HepG2 (cell line): ENCODE measurements around the gene LGR6. TPM values are rescaled to one million over a fixed set of nuclear protein-coding genes. Genes with fewer than 3 reads are reported as not detected.
"Not testable (repeated sequence)": the region's sequence is repeated elsewhere in the genome, so short reads cannot be mapped to it uniquely, and the experiment has no call there.

Source experiments
- ATAC-seq: fragments of 200-7000 bp; cut with Tn5 transposase; 3 replicates; pipeline ENCODE4 v1.9.1; 2020; ENCODE audit warnings: mild to moderate bottlenecking, moderate library complexity
- BruUV-seq: library from RNA; stranded (reverse); fragments of 400-500 nt; replicated peaks from 2 replicates; lab custom pipeline; 2021; lab: Mats Ljungman, UMichigan
- CTCF ChIA-PET: fragments of 300-600 bp; formaldehyde crosslinking; extraction: SDS; loops from one replicate; lab custom pipeline; 2021; ENCODE audit warnings: low total read pairs, inconsistent platforms, low intra/inter-chr PET ratio; lab: Yijun Ruan, JAX
- POLR2A ChIA-PET: fragments of 350-600 bp; sonication (Branson Sonifier 250); formaldehyde crosslinking; loops from one replicate; lab custom pipeline; 2020; ENCODE audit warnings: antibody characterized with exemption, inconsistent platforms; lab: Yijun Ruan, JAX
- DNase-seq: peaks from one replicate; pipeline ENCODE4 v3.0.0-alpha.2; 2015; ENCODE audit warnings: low spot score
- FAIRE-seq: peaks from 3 replicates; lab custom pipeline; 2011; peaks lifted over from hg19 to GRCh38; lab: Jason Lieb, UNC
- H2AFZ ChIP-seq: one replicate; pipeline ENCODE4 v1.6.1; 2011; ENCODE audit warnings: low read length, inconsistent platforms
- H3K27ac ChIP-seq: fragments of 300-600 bp; 3 replicates; pipeline ENCODE4 v1.8.0; 2011; ENCODE audit warnings: mixed run types, mild to moderate bottlenecking, mixed read lengths, low read length, inconsistent platforms; ENCODE audit not compliant: insufficient read depth; ENCODE audit errors: extremely low read length
- H3K27me3 ChIP-seq, 2 experiments: fragments of 200-600 bp in 1 of 2; 2 replicates in 1 of 2; 3 replicates in 1 of 2; pipeline versions ENCODE4 v1.6.0 to v1.8.0; 2011; ENCODE audit warnings: low read length in 2 of 2, mild to moderate bottlenecking in 2 of 2, moderate library complexity in 2 of 2, inconsistent platforms in 1 of 2; ENCODE audit not compliant: insufficient read depth in 2 of 2, control insufficient read depth in 1 of 2
- H3K36me3 ChIP-seq, 2 experiments: fragments of 200-600 bp in 1 of 2; replicated peaks in 1 of 2; 2 replicates in 1 of 2; 3 replicates in 1 of 2; pipeline versions ENCODE4 v1.5.1 to v1.8.0; 2011; ENCODE audit warnings: low read length in 2 of 2, inconsistent platforms in 1 of 2; ENCODE audit not compliant: insufficient read depth in 2 of 2, control insufficient read depth in 1 of 2
- H3K4me1 ChIP-seq: 2 replicates; pipeline ENCODE4 v1.5.1; 2012; ENCODE audit warnings: low read length, inconsistent platforms; ENCODE audit not compliant: insufficient read depth
- H3K4me2 ChIP-seq: 2 replicates; pipeline ENCODE4 v1.6.0; 2011; ENCODE audit warnings: low read depth, low read length, inconsistent platforms
- H3K4me3 ChIP-seq, 3 experiments: fragments of 200-600 bp in 1 of 3; sonication (generic), shearing (Covaris generic) in 1 of 3; replicated peaks in 1 of 3; 2 replicates each; pipeline ENCODE4 v1.5.1; 2011 to 2016; ENCODE audit warnings: low read length in 3 of 3, inconsistent platforms in 2 of 3, low read depth in 2 of 3, mild to moderate bottlenecking in 2 of 3, control low read depth in 1 of 3, mixed read lengths in 1 of 3; ENCODE audit not compliant: insufficient read depth in 1 of 3
- H3K79me2 ChIP-seq: one replicate; pipeline ENCODE4 v1.6.1; 2011; ENCODE audit warnings: low read length, inconsistent platforms; ENCODE audit not compliant: insufficient read depth
- H3K9ac ChIP-seq: 2 replicates; pipeline ENCODE4 v1.6.0; 2011; ENCODE audit warnings: mild to moderate bottlenecking, low read depth, low read length, inconsistent platforms; ENCODE audit not compliant: insufficient read depth
- H3K9me3 ChIP-seq: 2 replicates; pipeline ENCODE4 v1.5.1; 2012; ENCODE audit warnings: mild to moderate bottlenecking, low read length
- H4K20me1 ChIP-seq: 2 replicates; pipeline ENCODE4 v1.6.0; 2011; ENCODE audit warnings: inconsistent platforms, mild to moderate bottlenecking, low read length, moderate library complexity; ENCODE audit not compliant: insufficient read depth
- CAMTA2 ChIP-seq: sonication (generic); formaldehyde crosslinking; IDR thresholded peaks from 2 replicates; pipeline ENCODE4 v1.4.0; 2020; ENCODE audit warnings: mild to moderate bottlenecking, missing genetic modification reagents, borderline replicate concordance
- HOXA5 ChIP-seq: sonication (generic); formaldehyde crosslinking; IDR thresholded peaks from 2 replicates; pipeline ENCODE4 v1.4.0; 2020; ENCODE audit warnings: missing genetic modification reagents
- PHB2 ChIP-seq: fragments of 450-650 bp; IDR thresholded peaks from 2 replicates; pipeline ENCODE4 v1.6.1; 2018; ENCODE audit not compliant: partially characterized antibody
- SSRP1 ChIP-seq: IDR thresholded peaks from 2 replicates; pipeline ENCODE4 v1.6.1; 2016; ENCODE audit warnings: control low read depth
- ZNF501 ChIP-seq: sonication (generic); formaldehyde crosslinking; IDR thresholded peaks from 2 replicates; pipeline ENCODE4 v1.5.1; 2020; ENCODE audit warnings: mild to moderate bottlenecking, moderate library complexity, missing genetic modification reagents
- ZNF564 ChIP-seq: sonication (generic); formaldehyde crosslinking; IDR thresholded peaks from 2 replicates; pipeline ENCODE4 v1.8.1; 2023; ENCODE audit warnings: mild to moderate bottlenecking, missing genetic modification reagents
- WGBS: methylation state at CpG from one replicate; pipeline ENCODE4 v1.1.6; 2017; ENCODE audit warnings: low lambda C conversion rate; 5-methylcytosine and 5-hydroxymethylcytosine counted together
- in situ Hi-C: cut with HindIII; loops from 2 replicates; pipeline ENCODE4 v1.10.0; 2017; ENCODE audit warnings: low pct_unique_long_range_greater_than_20kb; ENCODE audit not compliant: extremely low pct_ligation_motif_present
- intact Hi-C: fragments of 100-400 bp; cut with micrococcal nuclease; formaldehyde crosslinking; loops from one replicate; pipeline ENCODE4 v1.10.0; 2022; ENCODE audit not compliant: unreplicated experiment
- polyA plus RNA-seq, 8 experiments: library from polyadenylated mRNA; depleted of rRNA in 3 of 8; stranded (reverse) in 7 of 8; unstranded in 1 of 8; fragments of >200 nt; fragmentation: Illumina TruSeq in 4 of 8; extraction: Trizol in 4 of 8; gene quantifications; 2 replicates each; pipeline versions ENCODE4 v1.2.1 to v1.2.3, GENCODE V29; 2011 to 2016; ENCODE audit warnings: low read depth in 4 of 8, missing spikeins in 1 of 8, mixed read lengths in 1 of 8; ENCODE audit not compliant: insufficient read depth in 1 of 8
- total RNA-seq, 5 experiments: library from RNA; depleted of rRNA; stranded (reverse); fragments of >200 nt; fragmentation: Illumina TruSeq; extraction: Trizol; gene quantifications; 2 replicates each; pipeline ENCODE4 v1.2.3, GENCODE V29; 2016; ENCODE audit warnings: low read depth in 1 of 5
- TF ChIP-seq, protein P1 (sequence below): IDR thresholded peaks from 2 replicates; pipeline ENCODE4 v1.6.1; 2016

The LGR6 gene
- total and polyA plus RNA-seq, 2 of the 13 experiments (the other 11 are each of a cell fraction or from before 2014, with no cell fraction given), result 0.07 TPM; not detected in 1

DNA sequence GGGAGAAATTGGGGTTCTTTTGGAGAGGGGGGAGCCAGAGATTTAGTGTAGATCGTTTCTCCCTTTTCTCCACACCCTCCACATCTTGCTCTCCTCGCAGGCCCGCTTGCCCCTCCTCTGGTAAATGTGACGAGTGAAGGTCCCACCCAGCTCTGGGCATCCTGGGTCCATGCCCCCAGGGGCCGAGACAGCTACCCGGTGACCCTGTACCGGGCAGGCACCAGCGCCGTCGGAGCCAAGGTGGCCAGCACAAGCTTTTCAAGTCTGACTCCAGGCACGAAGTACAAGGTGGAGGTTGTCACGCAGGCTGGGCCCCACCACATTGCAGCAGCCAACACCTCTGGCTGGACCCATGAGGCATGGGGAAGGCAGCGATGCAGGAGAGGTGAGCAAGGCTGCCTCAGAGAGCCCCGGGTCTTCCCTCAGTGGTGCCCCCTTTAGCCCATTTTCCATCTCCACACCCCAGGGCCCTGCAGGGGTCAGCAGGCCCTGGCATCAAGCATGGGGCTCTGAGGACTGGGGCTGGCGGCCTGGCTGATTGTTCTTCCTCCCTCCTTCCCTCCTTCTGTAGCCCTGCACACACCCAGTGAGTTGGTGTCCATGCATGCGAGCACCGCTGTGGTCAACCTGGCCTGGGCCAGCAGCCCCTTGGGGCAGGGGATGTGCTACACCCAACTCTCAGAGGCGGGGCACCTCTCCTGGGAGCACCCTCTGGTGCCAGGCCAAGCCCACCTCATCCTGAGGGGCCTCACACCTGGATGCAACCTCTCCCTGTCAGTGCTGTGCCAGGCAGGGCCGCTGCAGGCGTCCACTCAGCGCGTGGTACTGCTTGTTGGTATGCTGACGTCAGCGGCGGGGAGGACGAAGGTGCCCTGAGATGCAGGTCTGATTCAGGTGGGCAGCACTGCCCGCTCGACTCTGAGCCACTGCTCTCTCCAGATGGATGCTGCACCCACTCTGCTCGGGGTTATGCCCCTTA, 16.4 kb upstream of the LGR6 start (continued):
- TF ChIP-seq, protein P1, sequence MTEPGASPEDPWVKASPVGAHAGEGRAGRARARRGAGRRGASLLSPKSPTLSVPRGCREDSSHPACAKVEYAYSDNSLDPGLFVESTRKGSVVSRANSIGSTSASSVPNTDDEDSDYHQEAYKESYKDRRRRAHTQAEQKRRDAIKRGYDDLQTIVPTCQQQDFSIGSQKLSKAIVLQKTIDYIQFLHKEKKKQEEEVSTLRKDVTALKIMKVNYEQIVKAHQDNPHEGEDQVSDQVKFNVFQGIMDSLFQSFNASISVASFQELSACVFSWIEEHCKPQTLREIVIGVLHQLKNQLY (CRISPR knock-in tag), result no peak

DNA sequence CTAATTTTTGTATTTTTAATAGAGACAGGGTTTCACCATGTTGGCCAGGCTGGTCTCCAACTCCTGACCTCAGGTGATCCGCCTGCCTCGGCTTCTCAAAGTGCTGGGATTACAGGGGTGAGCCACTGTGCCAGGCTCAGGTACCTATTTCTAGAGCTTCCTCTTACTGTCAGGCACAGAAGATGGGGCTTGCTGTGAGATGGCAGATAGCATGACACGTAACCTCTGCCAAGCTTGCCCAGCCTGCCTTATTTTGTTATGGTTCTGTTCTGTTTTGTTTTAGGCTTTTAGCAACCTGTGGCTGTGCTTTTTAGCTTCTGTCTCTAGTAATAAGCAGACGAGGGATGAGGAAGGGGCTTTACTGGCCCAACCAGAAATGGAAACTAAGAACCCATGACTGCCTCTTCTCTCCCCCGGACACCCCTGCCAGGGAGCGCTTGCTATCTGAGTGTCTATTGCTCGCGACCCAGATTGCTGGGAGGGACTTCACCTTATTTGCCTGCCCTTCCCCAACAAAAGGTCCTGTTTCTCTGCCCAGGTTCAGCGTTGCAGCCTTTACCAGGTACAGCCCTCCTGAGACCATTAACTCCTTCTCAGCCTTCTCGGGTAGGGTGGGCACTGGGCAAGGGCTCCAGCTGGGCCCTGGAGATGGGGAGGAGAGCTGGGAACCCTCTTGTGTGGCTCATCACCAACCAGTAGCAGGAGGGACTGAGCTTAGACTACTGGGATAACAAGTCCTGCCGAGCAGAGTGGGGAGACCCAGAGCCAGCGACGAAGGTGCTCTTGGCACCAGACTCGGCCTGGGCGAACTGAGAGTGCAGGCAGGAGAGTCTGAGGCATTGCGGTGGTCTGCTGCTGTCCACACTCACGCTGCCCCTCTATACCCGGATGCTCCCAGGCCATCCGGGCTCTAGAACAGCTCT, 13.5 kb upstream of the LGR6 start:
- H3K36me3 ChIP-seq, result no peaks in the 10 kb centered on the region
- H3K79me2 ChIP-seq, result no peaks in the 10 kb centered on the region
- no peak overlapping the region for H3K9ac ChIP-seq
- peaks cover 10 to 36% of the 10 kb centered on the region in 2 experiments; a peak in 4 of 5 replicates for H3K27me3 ChIP-seq
- CTCF ChIA-PET, result no interaction called here
- intact Hi-C loops, result no loop called here
- H3K9me3 ChIP-seq, result no peaks in the 10 kb centered on the region
- POLR2A ChIA-PET, result interaction anchor here (0.7 kb wide), 1 partner anchor 9 kb away, joined by 3 read pairs; no protein-coding TSS in a partner anchor
- no peak for DNase-seq
- FAIRE-seq, result no peak
- no peak overlapping the region for H2AFZ ChIP-seq
- no peak for TF ChIP-seq PHB2
- TF ChIP-seq SSRP1 (CRISPR knock-in tag), result no peak
- no peak for TF ChIP-seq HOXA5
- TF ChIP-seq ZNF564, result no peak
- TF ChIP-seq CAMTA2 (CRISPR knock-in tag), result no peak
- no peak for TF ChIP-seq ZNF501 (CRISPR knock-in tag)
- TF ChIP-seq, all 625 proteins: peak for 0
- in situ Hi-C loops, result no loop called here
- no peak overlapping the region for H3K4me2 ChIP-seq
- no peaks in the 10 kb centered on the region for H3K4me1 ChIP-seq
- no TSS peak for BruUV-seq
- H3K4me3 ChIP-seq, result no peak overlapping the region
- H4K20me1 ChIP-seq, result 0 out of 2 replicates have a peak, but pooled peaks cover 3% of the 10 kb centered on the region
- no peak overlapping the region for H3K27ac ChIP-seq
- WGBS, result 26% methylated on average over 19 of the region's 19 CpGs
- ATAC-seq, result no peak

DNA sequence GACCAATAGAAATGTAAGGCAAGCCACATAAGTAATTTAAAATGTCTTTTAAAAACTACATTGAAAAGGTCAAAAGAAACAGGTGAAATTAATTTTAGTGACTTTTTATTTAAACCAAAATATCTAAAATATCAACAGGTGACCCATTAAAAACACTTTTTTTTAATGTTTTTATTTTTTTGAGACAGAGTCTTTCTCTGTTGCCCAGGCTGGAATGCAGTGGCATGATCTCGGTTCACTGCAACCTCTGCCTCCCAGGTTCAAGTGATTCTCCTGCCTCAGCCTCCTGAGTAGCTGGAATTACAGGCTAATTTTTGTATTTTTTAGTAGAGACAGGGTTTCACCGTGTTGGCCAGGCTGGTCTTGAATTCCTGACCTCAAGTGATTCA, 12.9 kb upstream of the LGR6 start:
- H3K79me2 ChIP-seq, H3K4me1 ChIP-seq, H3K27ac ChIP-seq, FAIRE-seq, H4K20me1 ChIP-seq, H2AFZ ChIP-seq, ATAC-seq, H3K4me2 ChIP-seq, H3K9ac ChIP-seq, BruUV-seq, H3K4me3 ChIP-seq, CTCF ChIA-PET, intact Hi-C loops, POLR2A ChIA-PET, H3K9me3 ChIP-seq, in situ Hi-C loops, DNase-seq, H3K36me3 ChIP-seq: not testable (repeated sequence)
- 9% methylated on average over 2 of the region's 2 CpGs for WGBS
- H3K27me3 ChIP-seq, result peaks cover 10 to 36% of the 10 kb centered on the region in 2 experiments; a peak in 4 of 5 replicates
